SK-N-SH (cell line): ENCODE data around the gene OPA1.

Experiments
- CTCF ChIP-seq: fragments of 200-600 bp; sonication (generic); IDR thresholded peaks from 2 replicates; pipeline ENCODE4 v1.6.1; 2017; ENCODE audit warnings: antibody characterized with exemption, mild to moderate bottlenecking, moderate library complexity
- EP300 ChIP-seq, 2 experiments: IDR thresholded peaks; 2 replicates each; pipeline versions ENCODE4 v1.4.0 to v1.6.1; 2012; ENCODE audit warnings: borderline replicate concordance in 1 of 2, low read depth in 1 of 2, low read length in 1 of 2
- EZH2phosphoT487 ChIP-seq: fragments of 200-600 bp; sonication (generic); IDR thresholded peaks from 2 replicates; pipeline ENCODE4 v1.6.1; 2017; ENCODE audit warnings: low read depth, mixed run types, mild to moderate bottlenecking, antibody characterized with exemption, moderate library complexity, borderline replicate concordance
- MAX ChIP-seq: IDR thresholded peaks from 2 replicates; pipeline ENCODE4 v1.4.0; 2012; ENCODE audit warnings: low read depth
- PBX3 ChIP-seq: IDR thresholded peaks from 2 replicates; pipeline ENCODE4; 2012
- SIN3A ChIP-seq: IDR thresholded peaks from 2 replicates; pipeline ENCODE4 v1.6.1; 2012; ENCODE audit warnings: low read depth, mild to moderate bottlenecking, low read length, moderate library complexity, borderline replicate concordance
- YY1 ChIP-seq: IDR thresholded peaks from 2 replicates; pipeline ENCODE4 v1.4.0; 2012; ENCODE audit warnings: low read depth, mild to moderate bottlenecking
- ZBTB33 ChIP-seq: IDR thresholded peaks from 2 replicates; pipeline ENCODE4 v1.4.0; 2012; ENCODE audit warnings: low read depth, borderline replicate concordance

GRCh38 chr3:193702967-193703366 is 110.0 kb downstream of the OPA1 start:
- no peak for TF ChIP-seq EZH2phosphoT487
- TF ChIP-seq CTCF: no peak
- no peak for TF ChIP-seq YY1
- no peak for TF ChIP-seq SIN3A
- TF ChIP-seq PBX3: no peak
- no peak for TF ChIP-seq ZBTB33
- no peak for TF ChIP-seq EP300 (IDR thresholded peaks at IDR 0.05; ENCODE audit: borderline replicate concordance in 1 of 2, low read depth in 1 of 2, low read length in 1 of 2)
- no peak for TF ChIP-seq MAX
